Measurements from ENCODE around the gene MYL6.

DNA sequence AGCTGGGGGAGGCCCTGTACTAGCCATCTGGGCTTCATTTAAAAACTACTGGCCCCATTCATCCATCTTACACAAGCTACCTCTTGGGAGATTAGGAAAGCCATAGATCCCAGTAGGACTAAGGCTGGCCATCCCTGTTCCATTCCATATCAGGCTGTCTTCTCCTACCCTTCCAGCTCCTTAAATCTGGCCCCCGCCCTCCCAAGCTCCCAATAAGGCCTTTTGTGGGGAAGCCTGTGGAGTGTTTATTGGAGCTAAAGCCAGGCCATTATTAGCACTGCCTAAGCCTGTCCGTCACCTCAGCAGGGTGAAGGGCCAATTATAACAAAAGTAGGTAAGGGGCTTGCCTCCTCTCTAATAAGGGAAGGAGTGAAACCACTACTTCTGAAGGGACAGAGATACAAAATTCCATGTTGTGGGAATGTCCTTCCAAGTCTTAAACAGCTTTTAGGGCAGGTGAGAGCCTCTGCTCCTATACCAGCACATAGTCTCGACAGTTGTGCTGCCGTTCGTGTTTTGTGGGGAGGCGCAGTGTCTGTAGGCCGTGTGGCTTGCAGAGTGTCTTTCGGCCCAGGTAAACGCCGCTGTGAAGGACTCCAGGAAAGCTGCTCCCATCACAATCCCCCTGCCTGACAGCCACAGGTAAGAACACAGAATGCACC, 3.7 kb downstream of the MYL6 start:
- TF ChIP-seq, protein P1, sequence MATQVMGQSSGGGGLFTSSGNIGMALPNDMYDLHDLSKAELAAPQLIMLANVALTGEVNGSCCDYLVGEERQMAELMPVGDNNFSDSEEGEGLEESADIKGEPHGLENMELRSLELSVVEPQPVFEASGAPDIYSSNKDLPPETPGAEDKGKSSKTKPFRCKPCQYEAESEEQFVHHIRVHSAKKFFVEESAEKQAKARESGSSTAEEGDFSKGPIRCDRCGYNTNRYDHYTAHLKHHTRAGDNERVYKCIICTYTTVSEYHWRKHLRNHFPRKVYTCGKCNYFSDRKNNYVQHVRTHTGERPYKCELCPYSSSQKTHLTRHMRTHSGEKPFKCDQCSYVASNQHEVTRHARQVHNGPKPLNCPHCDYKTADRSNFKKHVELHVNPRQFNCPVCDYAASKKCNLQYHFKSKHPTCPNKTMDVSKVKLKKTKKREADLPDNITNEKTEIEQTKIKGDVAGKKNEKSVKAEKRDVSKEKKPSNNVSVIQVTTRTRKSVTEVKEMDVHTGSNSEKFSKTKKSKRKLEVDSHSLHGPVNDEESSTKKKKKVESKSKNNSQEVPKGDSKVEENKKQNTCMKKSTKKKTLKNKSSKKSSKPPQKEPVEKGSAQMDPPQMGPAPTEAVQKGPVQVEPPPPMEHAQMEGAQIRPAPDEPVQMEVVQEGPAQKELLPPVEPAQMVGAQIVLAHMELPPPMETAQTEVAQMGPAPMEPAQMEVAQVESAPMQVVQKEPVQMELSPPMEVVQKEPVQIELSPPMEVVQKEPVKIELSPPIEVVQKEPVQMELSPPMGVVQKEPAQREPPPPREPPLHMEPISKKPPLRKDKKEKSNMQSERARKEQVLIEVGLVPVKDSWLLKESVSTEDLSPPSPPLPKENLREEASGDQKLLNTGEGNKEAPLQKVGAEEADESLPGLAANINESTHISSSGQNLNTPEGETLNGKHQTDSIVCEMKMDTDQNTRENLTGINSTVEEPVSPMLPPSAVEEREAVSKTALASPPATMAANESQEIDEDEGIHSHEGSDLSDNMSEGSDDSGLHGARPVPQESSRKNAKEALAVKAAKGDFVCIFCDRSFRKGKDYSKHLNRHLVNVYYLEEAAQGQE (IDR thresholded peaks at IDR 0.05; ENCODE audit: low read depth): no peak
- TF ChIP-seq NFIC (IDR thresholded peaks at IDR 0.05) (no peak), RAD21 (IDR thresholded peaks at IDR 0.05; ENCODE audit: low read depth) (no peak), EP300 (IDR thresholded peaks at IDR 0.05; ENCODE audit: borderline replicate concordance) (no peak), MAX (IDR thresholded peaks at IDR 0.05) (no peak), CEBPB (IDR thresholded peaks at IDR 0.05) (no peak)

Data from Ishikawa (cell line).